GM12874 (cell line): ENCODE measurements around the gene HSPB1.

Experiments
- TF ChIP-seq, protein P1 (sequence below): IDR thresholded peaks from 2 replicates; pipeline ENCODE4 v1.5.1; 2011; ENCODE audit warnings: low read depth, mild to moderate bottlenecking, control low read depth, low read length, moderate library complexity; ENCODE audit not compliant: insufficient read depth

Gene HSPB1

DNA sequence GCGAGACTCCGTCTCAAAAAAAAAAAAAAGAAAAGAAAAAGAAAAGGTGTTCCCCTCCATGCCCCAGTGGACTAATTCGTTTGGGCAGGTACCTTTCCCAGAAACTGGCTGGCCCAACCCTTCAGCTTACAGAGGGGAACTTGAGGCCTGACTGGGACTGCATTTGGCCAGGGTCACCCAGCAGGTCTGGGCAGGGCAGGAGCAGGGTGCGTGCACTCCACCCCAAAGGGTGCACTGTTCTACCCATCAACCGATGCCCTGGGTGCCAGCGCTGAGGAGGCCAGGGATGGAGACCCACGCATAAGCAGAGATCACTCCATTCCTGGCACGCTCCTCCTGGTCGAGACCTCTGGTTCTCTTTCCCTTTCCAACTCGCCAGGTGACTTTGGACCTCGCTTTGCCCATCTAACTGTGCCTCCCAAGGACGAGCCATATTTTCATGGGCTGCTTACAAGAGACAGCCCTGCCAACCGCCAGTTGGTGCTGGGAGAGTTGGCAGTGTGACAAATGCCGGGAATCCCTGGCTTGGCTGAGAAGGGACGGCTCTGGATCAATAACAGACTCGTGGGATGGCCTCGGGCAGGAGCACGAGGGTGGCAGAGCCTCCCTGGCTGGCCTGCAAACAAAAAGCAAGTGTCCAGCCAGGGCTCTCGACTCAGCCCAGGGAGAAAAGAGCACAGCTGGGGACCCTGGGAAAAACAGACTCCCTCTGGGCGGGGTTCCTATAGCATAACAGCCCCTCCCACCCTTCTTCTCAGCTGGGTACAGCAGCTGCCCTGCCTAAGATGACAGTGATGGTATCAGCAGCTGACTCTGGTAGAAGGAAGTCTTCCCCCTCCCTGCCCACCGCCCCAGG lies 7.9 kb downstream of the HSPB1 start:
- TF ChIP-seq, protein P1, sequence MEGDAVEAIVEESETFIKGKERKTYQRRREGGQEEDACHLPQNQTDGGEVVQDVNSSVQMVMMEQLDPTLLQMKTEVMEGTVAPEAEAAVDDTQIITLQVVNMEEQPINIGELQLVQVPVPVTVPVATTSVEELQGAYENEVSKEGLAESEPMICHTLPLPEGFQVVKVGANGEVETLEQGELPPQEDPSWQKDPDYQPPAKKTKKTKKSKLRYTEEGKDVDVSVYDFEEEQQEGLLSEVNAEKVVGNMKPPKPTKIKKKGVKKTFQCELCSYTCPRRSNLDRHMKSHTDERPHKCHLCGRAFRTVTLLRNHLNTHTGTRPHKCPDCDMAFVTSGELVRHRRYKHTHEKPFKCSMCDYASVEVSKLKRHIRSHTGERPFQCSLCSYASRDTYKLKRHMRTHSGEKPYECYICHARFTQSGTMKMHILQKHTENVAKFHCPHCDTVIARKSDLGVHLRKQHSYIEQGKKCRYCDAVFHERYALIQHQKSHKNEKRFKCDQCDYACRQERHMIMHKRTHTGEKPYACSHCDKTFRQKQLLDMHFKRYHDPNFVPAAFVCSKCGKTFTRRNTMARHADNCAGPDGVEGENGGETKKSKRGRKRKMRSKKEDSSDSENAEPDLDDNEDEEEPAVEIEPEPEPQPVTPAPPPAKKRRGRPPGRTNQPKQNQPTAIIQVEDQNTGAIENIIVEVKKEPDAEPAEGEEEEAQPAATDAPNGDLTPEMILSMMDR: no peak

DNA sequence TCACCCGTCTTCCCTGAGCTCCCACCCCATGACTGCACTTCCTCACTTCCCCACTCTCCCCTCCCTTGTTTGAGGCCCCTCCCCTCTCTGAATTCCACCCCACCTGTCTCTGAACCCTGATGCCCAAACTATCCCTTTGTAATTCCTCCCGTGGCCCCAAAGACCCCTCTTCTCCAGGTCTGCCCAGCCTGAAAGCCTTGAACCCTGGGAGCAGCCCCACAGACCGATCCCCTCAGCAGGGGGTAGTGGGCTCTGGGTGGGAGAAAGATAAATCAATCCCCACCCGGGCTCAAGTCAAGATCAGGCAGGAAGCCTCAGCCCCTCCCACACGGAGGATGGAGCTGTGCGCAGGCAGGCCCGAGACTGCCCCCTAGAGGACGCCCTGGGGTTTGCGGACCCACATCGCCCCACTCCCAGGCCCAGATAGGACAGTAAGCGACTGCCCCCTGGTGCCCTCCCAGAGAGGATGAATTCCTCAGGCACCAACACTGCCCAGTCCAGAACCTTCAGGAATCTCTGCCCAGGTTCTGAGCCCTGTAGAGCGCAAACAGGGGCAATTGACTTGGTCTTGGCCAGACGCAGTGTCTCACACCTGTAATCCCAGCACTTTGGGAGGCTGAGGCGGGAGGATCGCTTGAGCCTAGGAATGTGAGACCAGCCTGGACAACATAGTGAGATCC lies 11.7 kb downstream of the HSPB1 start:
- TF ChIP-seq, protein P1: peak; percentile 100

DNA sequence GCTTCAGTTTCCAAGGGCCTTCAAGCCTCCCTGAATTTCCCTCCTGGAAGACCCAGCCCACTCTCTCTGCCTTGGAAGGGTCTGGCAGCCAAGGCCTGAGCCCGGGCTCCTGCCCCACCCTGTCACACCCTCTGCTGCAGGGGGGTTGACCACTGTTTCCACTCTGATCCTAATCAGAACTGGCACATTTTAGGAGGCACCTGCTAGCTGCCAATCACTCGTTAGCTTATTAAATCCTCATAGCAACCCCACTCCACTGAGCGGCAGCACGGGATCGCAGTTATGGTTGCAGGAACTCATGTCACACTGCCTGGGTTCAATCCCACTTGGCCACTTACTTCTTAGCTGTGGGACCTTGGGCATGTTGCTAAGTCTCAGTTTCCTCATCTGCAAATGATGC lies 12.9 kb downstream of the HSPB1 start:
- TF ChIP-seq, protein P1: no peak

DNA sequence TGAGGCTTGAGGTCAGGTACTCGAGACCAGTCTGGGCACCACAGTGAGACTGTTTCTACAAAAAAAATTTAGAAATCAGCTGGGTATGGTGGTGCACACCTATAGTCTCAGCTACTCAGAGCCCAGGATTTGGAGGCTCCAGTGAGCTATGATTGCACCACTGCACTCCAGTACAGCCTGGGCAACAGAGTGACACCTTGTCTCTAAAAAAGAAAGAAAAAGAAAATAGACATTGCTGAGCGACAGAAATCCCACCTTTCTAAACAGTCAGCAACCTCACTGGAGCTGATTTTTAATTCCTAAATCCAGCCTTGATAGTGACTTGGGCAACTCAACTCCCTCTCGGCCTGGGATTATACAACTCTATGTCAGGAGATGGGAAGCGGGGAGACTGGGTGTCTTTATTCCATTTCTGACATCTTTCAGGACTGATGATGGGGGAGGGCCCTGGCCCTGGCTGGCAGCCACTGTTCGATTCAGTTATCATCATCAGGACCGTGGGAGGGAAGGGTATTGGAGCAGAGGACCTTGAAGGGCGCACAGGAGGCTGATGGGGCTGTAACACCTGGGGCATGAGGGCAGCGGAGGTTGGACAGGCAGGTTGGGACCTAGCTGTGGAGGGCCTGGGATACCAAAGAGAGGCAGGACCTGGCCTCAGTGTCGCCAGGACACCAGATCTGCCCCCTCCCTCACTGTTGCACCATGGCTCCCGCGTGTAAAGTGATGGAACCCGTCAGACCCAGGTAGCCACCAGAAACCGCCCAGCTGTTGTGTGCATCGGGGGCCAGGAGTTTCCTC lies 14.7 kb downstream of the HSPB1 start:
- TF ChIP-seq, protein P1: no peak

DNA sequence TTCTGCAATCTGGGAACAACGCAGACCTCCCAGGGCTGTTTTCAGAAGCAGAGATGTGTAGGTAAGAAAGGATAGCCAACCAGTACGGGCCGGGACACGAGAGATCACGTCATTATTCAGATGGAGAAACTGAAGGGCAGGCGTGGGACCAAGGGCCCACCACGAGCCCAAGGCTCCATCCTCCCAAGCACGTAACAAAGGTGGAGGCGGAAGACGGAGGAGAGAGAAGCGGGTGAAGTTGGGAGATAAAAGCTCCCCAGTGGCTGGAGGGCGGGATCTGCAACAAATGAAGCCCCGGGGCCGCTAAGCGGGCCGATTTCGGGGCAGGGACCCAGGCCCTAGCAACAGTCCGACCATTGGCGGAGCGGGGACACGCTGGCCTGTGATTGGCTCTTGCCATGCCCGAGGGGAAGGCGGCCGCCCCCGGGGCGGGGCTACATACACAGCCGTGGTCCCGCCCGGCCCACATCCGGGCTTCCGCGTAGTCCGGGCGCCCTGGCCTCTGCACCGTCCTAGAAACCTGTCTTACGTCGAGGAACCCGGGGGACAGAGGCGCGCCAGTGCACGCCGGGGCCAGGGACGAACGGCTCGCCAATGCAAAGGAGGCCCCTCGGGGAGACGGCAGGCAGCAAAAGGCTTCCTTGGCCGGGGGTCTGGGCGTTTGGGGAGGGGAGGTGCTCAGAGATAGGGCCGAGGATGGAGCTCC lies 15.5 kb downstream of the HSPB1 start:
- TF ChIP-seq, protein P1: no peak

DNA sequence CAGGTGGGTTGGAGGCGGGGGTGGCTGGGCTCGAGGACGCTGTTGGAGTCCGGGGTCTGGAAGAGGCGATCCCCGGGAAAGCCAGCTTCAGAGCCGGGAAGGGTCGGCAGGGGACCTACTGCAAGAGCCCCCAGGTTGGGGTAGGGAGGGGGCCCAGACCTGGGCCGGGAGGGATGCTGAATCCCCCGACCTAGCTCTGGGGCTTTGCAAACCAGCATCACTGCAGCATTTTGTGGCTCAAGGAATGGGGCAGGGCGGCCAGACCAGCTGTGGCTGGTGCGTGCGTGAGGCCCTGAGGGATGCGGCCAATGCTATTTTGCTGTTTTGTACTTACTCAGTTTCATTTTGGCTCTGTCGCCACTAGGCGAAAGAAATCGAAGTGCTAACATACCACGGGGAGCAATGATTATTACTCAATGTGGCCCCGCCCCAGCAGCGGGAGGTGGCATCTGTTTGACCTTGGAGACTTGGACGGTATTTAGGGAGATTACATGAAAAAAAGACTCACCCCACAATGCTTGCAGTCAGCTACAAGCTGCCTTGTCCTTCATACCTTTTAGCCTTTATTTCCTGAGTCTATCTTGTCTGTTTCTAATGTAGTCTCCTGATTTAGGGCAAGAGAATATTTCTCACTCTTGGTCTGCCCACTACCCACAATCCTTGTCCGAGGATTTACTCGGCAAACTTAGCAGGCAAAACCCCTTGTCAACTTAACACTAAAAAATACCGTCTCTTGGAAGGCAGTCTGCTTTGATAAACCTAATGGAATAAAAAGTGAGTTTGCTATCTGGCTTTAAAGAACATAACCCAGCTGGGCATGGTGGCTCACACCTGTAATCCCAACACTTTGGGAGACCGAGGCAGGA lies 16.2 kb downstream of the HSPB1 start:
- TF ChIP-seq, protein P1: peak; percentile 42
